Measurements from ENCODE around the gene SYNDIG1. TPM values are rescaled to one million over a fixed set of nuclear protein-coding genes. Genes with fewer than 3 reads are reported as not detected.

The SYNDIG1 gene
- polyA plus RNA-seq, 1 of the 3 experiments (the other 2 are of a cell fraction): not detected

DNA sequence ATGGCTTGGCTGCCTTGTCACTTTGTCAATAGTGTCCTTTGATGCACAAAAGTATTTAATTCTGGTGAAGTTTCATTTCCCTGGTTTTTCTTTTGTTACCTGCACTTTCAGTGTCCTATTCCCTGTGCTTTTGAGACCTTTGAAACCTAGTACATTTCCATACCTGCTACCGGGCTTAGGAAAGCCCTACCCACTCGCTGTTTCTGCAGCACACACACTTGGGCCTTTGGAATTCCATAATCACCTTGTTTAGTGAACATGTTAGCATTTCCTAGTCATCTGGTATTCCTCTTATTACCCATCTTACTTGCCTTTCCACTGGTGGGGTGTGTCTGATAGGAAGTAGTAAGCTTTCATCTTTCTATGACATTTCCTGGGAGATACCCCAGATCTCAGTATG, 19.3 kb upstream of the SYNDIG1 start:
- Histone ChIP-seq H3K79me2 (ENCODE audit: insufficient read depth) (no peaks in the 10 kb centered on the region), H3K27me3 (ENCODE audit: insufficient read depth) (no peaks in the 10 kb centered on the region; the same call in 1 of the 2 replicates), H3K9me2 (no peaks in the 10 kb centered on the region), H3K4me3 (ENCODE audit: low read depth in 2 of 2, low read length in 1 of 2) (no peak overlapping the region), H3F3A (replicated peaks; ENCODE audit: insufficient read depth) (no peaks in the 10 kb centered on the region), H3K27ac (ENCODE audit: low read depth in 2 of 2, low read length in 1 of 2) (no peak overlapping the region), H3K9me3 (no peaks in the 10 kb centered on the region), H3K36me3 (replicated peaks in 1 of 2; ENCODE audit: control insufficient read depth in 1 of 2, insufficient read depth in 2 of 2, low read length in 1 of 2) (no peaks in the 10 kb centered on the region), H2AFZ (ENCODE audit: low read depth) (no peak overlapping the region), H3K4me2 (no peak overlapping the region), H3K4me1 (ENCODE audit: control insufficient read depth in 1 of 2, insufficient read depth in 2 of 2, low read depth in 1 of 2, low read length in 1 of 2) (no peaks in the 10 kb centered on the region), H3K9ac (no peak overlapping the region), H4K20me1 (ENCODE audit: insufficient read depth) (no peaks in the 10 kb centered on the region)
- DNase-seq: no peak
- WGBS (ENCODE audit: low lambda C conversion rate): 34% methylated on average over 2 of the region's 2 CpGs
- ChIA-PET CTCF (no interaction called here), POLR2A (no interaction called here)
- TF ChIP-seq SMC3 (IDR thresholded peaks at IDR 0.05; ENCODE audit: low read depth, low read length) (no peak), JUND (IDR thresholded peaks at IDR 0.05) (no peak), YY1 (IDR thresholded peaks at IDR 0.05; ENCODE audit: low read depth) (no peak), RCOR1 (IDR thresholded peaks at IDR 0.05; ENCODE audit: low read length) (no peak), ZBTB33 (IDR thresholded peaks at IDR 0.05; ENCODE audit: borderline replicate concordance, low read depth) (no peak), NFIC (IDR thresholded peaks at IDR 0.05; ENCODE audit: borderline replicate concordance) (no peak), TAF1 (IDR thresholded peaks at IDR 0.05; ENCODE audit: borderline replicate concordance, low read depth, low read length) (no peak), EP300 (IDR thresholded peaks at IDR 0.05; ENCODE audit: borderline replicate concordance in 1 of 2, low read depth in 1 of 2, low read length in 1 of 2) (no peak), USF2 (IDR thresholded peaks at IDR 0.05; ENCODE audit: borderline replicate concordance, low read depth, low read length) (no peak), POLR2AphosphoS5 (IDR thresholded peaks at IDR 0.05; ENCODE audit: low read depth, low read length) (no peak)
- TF ChIP-seq, protein P1, sequence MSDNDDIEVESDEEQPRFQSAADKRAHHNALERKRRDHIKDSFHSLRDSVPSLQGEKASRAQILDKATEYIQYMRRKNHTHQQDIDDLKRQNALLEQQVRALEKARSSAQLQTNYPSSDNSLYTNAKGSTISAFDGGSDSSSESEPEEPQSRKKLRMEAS (IDR thresholded peaks at IDR 0.05; ENCODE audit: low read depth): no peak
- TF ChIP-seq, protein P2, sequence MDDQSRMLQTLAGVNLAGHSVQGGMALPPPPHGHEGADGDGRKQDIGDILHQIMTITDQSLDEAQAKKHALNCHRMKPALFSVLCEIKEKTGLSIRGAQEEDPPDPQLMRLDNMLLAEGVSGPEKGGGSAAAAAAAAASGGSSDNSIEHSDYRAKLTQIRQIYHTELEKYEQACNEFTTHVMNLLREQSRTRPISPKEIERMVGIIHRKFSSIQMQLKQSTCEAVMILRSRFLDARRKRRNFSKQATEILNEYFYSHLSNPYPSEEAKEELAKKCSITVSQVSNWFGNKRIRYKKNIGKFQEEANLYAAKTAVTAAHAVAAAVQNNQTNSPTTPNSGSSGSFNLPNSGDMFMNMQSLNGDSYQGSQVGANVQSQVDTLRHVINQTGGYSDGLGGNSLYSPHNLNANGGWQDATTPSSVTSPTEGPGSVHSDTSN (IDR thresholded peaks at IDR 0.05): no peak

DNA sequence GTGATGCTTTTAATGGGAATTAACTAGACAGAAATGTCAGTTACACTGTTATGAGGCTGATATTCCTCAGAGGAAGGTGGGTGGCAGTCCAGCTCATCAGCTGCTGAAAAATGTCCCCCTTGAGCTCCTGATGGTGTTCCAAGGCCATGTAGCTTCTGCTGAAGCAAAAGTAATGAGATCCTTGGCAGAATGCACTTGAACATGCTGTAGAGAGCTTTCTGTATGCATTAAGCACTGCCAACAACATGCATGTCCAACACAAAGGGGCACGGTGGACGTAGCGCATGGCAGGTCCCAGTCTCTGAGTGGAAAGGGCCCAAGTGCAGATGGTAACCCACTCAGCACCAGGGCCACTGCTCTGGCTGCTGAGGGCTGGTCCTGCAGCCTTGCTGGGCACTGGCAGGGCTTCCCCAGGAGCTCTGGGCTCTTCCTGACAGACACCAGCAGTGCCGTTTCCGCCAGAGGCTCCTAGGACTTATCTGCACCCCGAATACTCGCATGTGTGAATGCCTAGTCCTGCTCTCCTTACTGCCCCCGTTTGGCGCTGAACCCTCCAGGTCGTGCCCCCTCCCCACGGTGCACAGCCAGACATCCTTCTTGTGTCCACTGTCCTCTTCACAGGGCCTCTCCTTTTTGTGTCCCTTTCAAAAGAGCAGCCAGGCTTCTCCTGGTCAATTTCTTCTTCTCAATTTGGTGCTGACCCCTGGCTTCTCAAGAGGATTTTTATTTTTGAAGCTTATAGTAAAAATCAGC, 18.6 kb upstream of the SYNDIG1 start:
- Histone ChIP-seq H3K4me1 (ENCODE audit: control insufficient read depth in 1 of 2, insufficient read depth in 2 of 2, low read depth in 1 of 2, low read length in 1 of 2) (no peaks in the 10 kb centered on the region), H3K9me3 (no peaks in the 10 kb centered on the region), H3K27ac (ENCODE audit: low read depth in 2 of 2, low read length in 1 of 2) (no peak overlapping the region), H3K9me2 (no peaks in the 10 kb centered on the region), H3K36me3 (replicated peaks in 1 of 2; ENCODE audit: control insufficient read depth in 1 of 2, insufficient read depth in 2 of 2, low read length in 1 of 2) (no peaks in the 10 kb centered on the region), H3K4me3 (ENCODE audit: low read depth in 2 of 2, low read length in 1 of 2) (no peak overlapping the region), H3K79me2 (ENCODE audit: insufficient read depth) (no peaks in the 10 kb centered on the region), H3K27me3 (ENCODE audit: insufficient read depth) (no peaks in the 10 kb centered on the region; the same call in 1 of the 2 replicates), H4K20me1 (ENCODE audit: insufficient read depth) (no peaks in the 10 kb centered on the region), H2AFZ (ENCODE audit: low read depth) (no peak overlapping the region), H3K9ac (no peak overlapping the region), H3K4me2 (no peak overlapping the region), H3F3A (replicated peaks; ENCODE audit: insufficient read depth) (no peaks in the 10 kb centered on the region)
- no peak for DNase-seq
- POLR2A ChIA-PET: no interaction called here
- WGBS (ENCODE audit: low lambda C conversion rate): 24% methylated on average over 6 of the region's 11 CpGs
- CTCF ChIA-PET: no interaction called here
- TF ChIP-seq, protein P2 (IDR thresholded peaks at IDR 0.05): no peak
- no peak for TF ChIP-seq FOSL2 (IDR thresholded peaks at IDR 0.05; ENCODE audit: borderline replicate concordance, low read depth)
- TF ChIP-seq, protein P3, sequence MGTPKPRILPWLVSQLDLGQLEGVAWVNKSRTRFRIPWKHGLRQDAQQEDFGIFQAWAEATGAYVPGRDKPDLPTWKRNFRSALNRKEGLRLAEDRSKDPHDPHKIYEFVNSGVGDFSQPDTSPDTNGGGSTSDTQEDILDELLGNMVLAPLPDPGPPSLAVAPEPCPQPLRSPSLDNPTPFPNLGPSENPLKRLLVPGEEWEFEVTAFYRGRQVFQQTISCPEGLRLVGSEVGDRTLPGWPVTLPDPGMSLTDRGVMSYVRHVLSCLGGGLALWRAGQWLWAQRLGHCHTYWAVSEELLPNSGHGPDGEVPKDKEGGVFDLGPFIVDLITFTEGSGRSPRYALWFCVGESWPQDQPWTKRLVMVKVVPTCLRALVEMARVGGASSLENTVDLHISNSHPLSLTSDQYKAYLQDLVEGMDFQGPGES (IDR thresholded peaks at IDR 0.05; ENCODE audit: low read depth, low read length): no peak
- TF ChIP-seq EP300 (IDR thresholded peaks at IDR 0.05; ENCODE audit: borderline replicate concordance in 1 of 2, low read depth in 1 of 2, low read length in 1 of 2): no peak
- TF ChIP-seq SMC3 (IDR thresholded peaks at IDR 0.05; ENCODE audit: low read depth, low read length): no peak
- TF ChIP-seq EZH2phosphoT487 (IDR thresholded peaks at IDR 0.05; ENCODE audit: borderline replicate concordance, low read depth): no peak

Data from SK-N-SH (cell line).